Stimulated activated CD8-positive, alpha-beta memory T cell treated with anti-CD3 and anti-CD28 coated beads, Interleukin-15, amount 100 ng/mL, for 24 hours (primary cell): ENCODE measurements around the gene JPH4.
"Not testable (repeated sequence)": the region's sequence is repeated elsewhere in the genome, so short reads cannot be mapped to it uniquely, and the experiment has no call there.

Source experiments
- DNase-seq: peaks from one replicate; pipeline ENCODE4 v3.0.0-alpha.2; 2020; ENCODE audit warnings: low read depth

JPH4 gene

DNA sequence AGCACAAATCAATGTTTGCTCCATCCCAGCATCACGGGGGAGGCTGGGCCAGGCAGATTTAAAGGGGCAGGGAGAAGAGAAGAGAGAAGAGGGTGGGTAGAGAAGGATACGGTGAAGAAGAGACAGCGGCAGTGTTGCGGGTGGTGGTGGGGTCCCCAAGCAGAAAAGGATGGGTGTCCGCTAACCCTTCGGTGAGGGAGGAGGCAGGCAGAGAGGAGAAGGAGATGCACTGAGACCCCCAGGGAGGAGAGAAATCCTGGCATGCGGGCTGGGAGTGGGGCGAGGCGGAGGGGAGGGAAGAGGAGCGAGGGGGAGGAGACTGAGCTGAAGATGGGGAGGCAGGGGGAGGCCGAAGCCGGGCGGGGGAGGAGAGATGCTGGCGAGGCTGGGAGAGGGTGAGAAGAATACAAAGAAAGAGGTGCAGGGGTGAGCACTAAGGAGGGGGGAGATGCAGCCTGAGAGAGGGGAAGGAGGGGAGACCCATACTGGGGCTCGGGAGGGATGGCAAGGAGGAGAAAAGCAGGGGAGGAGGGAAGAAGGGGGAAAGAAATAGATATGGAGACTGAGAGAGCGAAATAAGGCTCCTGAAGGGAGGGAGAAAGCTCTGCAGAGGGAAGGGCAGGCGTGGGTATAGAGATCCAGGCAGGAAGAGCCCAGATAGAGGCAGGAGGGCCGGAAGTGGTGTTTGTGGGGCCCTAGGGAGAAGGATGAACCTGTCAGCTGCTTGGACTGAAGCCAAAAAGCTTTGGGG, at the start of gene JPH4:
Gene JPH4 (minus strand): TSS at position 231 of the 751 bp plus-strand sequence. CDS start 1,337 bp downstream, outside the sequence.
- DNase-seq: no peak

DNA sequence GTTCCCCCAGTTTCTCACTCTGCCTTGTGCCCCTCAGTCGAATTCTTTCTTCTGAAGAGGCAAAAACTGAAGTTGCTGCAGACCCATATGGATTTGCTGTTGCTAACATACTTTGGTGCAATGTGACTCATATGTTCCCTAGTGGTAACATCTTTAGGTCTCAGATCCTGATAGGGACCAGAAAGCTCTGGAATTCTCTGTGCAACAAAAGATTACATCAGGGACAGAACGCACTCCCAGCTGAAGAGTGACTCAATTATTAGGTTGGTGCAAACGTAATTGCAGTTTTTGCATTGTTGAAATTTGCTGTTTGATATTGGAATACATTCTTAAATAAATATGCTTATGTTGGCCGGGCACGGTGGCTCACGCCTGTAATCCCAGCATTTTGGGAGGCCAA, 49.4 kb upstream of the JPH4 start:
- DNase-seq: no peak

DNA sequence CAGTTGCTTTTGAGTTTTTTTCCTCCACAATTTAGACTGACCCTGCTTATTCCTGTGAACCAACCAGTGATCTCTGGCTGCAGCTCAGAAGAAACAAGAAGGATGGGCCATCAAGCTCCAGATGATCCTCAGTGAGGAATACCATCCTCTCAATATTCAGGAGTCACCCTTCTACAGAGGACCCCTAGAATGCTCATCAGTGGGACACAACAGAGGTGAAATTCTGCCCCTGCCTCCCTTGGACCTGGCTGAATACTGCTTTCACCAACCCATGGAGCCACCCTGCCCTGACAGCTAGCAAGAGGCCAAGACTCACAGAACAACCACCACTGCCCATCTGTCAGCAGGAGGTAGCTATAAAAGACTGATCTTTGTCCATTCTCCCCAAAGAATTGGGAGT, 48.4 kb upstream of the JPH4 start:
- DNase-seq: no peak

DNA sequence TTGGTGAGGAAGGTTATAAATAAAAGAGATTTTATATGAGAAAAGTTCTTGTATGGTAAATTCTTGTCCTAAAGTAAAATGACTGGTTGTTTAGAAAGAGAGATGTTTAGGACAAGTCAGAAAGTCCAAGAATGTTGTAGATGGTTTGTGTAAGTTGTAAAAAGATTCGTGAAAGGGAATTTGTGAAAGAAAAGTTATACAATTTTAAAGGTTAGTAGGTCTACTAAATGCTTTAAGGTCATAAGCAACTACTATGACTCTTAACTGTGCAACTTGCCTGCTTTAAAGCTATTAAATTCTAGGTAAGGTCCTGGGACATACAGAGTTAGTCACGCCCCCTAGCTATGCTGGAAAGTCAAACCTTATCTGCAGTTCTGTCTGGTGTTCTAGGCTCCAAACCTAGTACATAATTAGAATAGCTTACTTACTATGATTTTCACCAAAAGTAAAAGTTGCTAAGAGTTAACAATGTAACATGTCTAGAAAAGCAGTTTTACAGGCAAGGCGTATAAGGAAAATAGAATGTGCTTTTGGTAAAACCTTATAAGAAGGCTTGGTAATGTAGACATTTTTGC, 46.3 kb upstream of the JPH4 start:
- no peak for DNase-seq

DNA sequence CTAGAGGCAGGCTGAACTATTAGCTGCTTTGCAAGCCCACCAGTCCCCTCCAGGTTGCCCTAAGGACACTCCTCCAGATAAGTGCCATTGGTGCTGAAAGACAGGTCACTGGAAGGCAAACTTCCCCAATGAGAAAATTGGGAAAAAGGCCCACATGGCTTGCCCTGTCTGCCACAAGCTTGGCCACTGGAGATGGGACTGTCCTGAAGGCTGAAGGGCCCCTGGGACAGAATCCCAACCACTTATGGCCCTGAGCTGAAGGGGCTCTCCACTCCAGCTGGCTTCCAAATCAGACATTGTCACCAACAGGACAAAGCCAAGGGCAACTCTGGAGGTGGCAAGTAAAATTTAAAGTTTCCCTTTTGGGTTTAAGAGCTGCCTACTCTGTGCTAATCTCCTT, 45.4 kb upstream of the JPH4 start:
- DNase-seq: no peak

DNA sequence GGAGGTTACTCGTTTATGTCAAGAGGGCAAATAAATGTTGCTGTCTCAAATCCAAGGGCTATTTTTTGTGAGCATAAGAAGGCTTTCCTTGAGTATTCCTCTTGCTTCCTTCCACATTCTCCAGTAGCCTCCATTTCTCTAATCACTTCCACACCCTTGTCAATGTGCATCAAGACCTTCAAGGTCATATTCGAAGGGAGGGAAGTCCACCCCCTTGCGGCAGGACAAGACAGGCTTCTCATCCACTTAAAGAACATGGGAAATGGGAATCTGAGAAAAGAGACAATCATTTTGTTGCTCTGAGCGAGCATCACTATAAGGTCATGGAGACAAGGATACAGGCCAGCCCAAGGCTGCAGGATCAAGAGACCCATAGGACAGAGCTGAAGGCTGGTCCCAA, 44.4 kb upstream of the JPH4 start:
- DNase-seq: no peak

DNA sequence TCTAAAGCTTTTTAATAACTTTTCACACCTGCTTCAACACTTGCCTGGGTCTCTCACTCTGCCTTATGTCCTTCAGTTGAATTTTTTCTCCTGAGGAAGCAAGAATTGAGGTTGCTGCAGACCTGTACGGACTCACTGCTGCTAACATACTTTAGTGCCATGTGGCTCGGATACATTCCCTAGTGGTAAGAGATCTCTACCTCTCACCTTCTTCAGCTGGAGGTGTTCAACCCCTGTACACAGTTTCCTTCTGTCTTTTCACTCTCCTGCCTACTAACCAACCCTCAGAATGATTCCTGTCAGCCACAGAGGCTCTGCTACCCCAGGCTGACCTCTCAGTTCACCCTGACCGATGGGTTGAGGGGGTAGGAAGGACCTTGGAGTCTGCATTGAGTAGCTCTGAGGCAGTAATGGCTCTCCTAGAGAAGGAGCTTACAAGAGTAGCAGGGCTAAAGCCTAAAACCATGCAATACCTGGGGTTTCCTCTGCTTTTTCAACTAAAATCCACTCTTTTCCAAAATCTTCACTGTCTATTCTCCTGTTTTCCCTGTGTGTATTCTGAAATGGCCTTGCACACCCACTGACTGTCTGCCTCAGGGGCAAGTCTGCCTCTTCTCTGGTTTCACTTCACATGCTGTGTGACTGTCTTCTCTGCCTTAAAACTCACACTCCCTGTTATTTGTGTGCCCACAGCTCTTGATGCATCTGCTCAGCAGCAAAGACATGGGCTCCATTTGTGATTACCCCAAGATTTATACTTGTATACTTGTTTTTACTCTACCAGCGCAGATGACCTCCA, 43.5 kb upstream of the JPH4 start:
- DNase-seq: no peak

DNA sequence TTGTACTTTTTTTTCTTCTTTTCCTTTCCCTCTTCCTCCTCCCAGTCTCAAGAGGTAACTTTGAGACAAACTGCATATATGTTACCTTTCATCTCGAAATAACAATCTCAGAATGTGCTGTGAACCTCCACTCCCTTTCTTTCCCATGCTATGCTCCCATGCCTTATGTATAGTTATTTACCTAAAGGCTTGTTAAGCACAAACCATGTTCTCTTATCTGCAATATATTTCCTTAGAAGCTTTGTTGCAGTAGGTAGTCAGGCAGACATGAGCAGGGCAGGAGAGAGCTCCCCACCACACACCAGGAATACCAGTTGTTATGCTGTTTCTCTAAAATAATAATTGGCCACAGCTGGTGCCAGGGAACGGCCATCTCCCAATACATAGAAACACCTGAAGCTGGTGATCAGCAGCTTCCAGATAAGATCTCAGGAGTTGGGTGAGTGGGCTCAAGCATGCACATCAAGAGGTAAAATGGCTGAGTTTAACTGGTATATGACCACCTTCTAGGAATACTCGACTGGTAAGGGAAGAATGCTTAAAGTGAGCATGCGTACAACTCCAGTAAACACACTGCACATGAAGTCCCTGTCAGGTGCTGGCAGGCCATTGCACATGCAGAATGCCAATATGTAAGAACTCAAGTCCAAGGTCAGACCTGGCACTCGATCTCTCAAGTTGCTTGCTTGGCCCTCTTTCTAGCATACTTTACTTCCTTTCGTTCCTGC, 42.8 kb upstream of the JPH4 start:
- no peak for DNase-seq

DNA sequence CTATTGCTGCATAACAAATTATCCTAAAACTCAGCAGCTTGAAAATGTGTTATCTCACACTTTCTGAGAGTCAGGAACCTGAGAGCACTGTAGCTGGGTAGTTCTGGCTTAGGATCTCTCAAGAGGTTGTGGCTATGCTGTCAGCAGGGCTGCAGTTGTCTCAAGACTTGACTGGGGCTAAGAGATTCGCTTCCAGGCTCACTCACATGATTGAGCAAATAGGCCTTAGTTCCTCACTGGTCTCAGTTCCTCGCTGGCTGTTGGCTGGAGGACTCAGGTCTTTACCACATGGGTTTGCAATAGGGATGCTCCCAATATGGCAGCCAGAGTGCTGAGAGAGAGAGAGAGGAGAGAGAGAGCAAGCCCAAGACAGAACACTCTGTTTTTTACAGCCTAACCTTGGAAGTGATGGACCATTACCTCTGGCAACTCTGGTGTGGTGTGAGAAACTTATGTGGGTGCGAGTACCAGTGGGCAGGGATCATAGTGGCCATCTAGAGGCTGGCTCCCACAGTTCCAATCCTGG, 41.6 kb upstream of the JPH4 start:
- DNase-seq: no peak

DNA sequence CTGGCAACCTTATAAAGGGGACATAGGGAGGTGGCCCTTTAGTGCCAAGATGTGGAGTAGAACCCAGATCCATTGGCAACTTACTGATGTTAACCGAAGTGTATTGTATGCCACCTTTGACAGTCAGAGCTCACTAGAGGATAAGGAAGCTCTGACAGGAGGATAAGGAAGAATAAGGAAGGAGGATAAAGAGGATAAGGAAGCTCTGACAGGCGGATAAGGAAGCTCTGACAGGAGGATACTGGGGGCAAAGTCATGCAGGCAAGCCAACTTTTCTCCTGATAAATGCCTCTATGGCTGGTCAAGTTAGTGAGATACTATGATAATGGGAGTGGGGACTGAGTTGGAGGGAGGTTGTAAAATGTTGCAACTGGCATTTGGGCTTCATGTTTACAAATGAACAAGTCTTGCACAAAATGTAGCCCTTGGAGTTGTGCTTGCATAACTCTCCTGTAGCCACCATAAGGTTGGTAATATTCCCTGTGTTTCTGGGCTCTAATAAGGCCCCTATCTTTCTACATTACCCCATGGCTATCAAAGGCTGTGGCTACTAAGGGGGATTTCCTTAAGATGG, 39.9 kb upstream of the JPH4 start:
- no peak for DNase-seq

DNA sequence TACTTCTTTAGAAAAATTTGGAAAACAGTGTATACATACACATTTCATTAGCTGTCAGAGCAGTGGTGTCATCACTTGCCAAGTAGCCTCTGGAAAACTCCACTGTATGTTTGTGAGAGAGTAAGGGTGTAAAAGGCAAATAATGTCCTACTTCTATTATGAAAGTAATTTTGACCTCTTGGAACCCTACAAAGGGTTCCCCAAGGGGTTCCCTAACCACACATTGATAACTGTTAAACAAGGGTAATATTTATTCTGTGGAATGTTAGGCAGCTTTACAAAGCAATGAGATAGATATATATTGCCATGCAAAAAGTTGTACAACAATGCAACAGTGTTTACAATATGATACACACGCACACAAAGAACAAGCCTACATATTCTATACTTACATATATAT, 38.9 kb upstream of the JPH4 start:
- no peak for DNase-seq

DNA sequence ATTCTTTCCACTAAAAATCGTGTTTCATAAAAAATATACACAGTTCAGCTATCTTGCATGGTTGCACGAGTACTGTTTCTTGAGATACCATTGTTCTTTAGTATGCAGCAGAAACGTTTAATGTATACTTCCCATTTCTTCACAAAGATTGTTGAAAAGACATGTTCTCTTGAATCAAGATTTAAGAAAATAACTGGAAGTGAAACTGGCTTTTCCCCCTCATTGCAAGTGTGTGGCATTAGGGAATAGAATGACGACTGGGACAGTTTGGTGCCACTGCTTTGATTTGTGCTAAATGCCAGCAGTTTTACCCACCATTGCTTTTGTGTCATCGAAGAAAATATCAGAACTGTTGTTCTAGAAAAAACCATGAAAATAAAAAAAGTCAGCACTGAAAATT, 37.3 kb upstream of the JPH4 start:
- no peak for DNase-seq

DNA sequence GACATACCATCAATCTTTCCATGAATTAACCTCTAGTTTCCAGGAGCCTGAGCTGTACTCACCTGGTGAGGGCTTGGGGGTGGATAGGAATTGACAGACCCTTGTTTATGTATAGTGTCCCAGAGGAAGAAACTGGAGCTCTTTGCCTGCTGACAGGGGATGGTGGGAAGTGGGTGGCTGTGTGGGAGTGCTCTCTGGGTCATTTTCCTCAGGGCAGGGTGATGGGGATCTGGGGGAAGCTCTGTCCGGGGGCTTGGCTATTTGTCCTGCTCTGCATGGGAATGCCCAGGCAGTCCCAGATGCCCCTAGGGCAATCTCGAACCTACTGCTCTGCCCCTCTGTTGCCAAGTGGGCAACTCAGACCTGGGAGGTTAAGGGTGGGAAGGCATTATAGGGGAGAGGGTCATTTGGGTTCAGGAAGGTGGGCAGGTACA, 35.8 kb upstream of the JPH4 start:
- no peak for DNase-seq

DNA sequence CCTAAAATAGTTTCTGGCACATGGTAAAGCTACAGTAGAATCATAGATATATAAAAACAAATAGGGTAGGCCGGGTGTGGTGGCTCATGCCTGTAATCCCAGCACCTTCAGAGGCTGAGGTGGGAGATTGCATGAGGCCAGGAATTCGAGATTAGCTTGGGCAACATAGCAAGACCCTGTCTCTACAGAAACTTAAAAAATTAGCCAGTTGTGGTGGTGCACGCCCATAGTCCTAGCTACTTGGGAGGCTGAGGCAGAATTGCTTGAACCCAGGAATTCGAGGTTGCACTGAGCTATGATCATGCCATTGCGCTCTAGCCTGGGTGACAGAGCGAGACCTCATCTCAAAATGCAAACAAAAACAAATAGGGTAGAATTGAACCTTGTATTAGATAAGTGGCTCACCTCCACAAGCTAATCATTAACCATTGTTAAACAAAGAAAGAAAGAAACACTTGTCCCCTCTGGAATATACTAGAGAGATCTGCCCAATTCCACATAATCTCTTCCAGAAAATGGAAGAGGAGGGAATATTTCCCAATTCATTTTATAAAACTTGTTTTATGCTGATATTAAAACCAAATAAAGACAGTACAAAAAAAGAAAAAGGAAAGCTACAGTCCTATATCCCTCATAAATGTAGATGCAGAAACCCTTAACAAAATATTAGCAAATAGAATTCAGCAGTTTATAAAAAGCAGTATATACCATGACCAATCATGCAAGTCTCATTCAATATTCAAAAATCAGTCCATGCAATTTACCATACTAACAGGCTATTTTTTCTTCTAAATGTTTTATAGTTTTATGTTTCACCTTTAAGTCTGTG, 34.9 kb upstream of the JPH4 start:
- DNase-seq: no peak

DNA sequence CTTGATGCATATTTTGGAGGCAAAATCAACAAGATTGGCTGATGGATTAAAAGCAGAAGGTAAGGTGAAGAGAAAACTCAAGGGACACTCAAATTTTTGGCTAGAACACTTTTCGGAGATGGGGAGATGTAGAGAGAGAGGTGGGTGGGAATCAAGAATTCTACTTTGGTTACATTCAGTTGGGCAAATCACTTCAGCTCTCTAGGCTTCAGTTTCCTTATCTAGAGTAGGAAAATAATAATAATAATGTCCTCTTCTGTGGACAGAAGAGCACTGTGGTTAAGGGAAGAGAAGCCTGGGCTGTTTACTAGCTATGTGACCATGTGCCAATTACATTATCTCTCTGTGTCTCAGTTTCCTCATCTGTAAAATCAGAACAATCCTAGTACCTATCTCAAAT, 34.2 kb upstream of the JPH4 start:
- DNase-seq: no peak

DNA sequence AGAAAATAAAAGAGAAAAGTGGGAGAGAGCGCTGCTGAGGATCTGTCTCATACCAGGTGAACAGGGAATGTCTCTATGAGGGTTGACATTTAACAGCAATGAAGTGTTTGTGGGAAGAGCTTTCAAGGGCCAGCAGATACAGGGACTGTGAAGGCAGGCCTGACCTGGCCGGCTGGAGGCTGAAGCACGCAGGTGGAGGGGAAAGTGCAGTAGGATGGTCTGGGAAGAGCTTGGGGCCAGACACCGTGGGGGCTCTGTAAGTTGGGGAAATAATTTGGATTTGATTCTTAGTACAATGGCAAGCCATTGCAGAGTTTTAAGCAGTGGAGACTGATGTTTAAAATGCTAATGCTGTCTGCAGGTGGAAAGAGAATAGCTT, 33.8 kb upstream of the JPH4 start:
- no peak for DNase-seq

DNA sequence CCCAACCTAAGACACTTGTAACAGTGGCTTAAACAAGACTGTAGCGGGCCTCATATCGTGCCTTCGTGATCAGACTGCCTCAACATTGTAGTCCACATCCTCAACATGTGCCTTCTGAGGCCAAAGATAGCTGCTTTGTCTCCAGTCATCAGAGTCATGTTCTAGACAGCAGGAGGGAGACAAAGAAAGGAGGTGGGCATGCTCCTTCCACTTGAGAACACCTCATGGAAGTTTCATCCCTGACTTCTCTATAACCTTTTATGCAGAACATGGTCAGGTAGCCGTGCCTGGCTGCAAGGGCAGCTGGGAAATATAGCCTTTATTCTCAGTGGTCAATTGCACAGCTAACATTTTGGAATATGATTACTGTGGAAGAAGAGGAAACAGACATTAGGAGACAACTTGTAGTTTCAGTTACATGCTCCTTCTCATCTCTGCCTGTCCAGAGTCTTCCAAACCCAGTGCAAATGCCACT, 32.3 kb upstream of the JPH4 start:
- DNase-seq: no peak

DNA sequence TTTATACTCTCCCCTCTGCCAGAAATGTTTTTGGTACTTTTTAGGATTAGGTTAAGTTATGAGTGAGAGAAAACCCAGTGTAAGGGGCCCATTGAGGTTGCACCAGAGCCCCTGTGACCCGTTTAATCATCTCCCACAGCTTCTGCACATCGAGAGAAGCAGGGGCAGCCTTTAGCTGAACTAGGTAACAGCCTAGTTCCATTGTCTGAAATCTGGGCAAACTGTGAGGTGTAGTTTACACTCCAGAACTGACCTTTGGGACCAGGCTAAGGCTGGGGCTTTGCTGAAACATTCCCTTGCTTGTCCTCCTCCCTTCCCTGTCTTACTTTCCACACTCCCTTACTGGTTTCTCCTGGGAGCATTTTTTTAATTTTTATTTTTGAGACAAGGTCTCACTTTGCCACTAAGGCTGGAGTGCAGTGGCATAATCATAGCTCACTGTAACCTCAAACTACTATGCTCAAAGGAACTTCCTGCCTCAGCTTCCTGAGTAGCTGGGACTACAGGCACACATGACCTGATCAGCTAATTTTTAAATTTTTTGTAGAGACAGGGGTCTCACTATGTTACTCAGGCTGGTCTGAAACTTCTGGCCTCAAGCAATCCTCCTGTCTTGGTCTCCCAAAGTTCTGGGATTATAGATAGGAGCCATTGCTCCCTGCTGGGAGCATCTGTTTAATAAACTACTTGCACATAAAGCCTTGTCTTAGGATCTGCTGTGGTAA, 31.7 kb upstream of the JPH4 start:
- DNase-seq: no peak

DNA sequence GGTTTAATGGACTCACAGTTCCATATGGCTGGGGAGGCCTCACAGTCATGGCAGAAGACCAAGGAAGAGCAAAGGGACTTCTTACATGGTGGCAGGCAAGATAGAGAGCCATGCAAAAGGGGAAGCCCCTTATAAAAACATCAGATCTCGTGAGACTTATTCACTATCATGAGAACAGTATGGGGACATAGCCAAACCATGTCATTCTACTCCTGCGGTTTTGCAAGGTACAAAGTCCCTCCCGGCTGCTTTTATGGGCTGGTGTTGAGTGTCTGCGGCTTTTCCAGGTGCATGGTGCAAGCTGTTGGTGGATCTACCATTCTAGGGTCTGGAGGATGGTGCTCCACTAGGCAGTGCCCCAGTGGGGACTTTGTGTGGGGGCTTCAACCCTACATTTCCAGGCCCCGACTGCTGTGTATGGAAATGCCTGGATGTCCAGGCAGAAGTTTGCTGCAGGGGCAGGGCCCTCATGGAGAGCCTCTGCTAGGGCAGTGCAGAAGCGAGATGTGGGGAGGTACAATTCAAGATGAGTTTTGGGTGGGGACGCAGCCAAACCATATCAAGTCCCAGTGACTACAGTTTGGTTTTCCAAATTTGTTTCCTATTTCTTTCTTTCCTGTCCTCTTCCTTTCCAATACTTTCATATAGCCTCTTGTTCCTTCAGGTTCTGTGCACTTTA, 31.0 kb upstream of the JPH4 start:
- not testable (repeated sequence) for DNase-seq

DNA sequence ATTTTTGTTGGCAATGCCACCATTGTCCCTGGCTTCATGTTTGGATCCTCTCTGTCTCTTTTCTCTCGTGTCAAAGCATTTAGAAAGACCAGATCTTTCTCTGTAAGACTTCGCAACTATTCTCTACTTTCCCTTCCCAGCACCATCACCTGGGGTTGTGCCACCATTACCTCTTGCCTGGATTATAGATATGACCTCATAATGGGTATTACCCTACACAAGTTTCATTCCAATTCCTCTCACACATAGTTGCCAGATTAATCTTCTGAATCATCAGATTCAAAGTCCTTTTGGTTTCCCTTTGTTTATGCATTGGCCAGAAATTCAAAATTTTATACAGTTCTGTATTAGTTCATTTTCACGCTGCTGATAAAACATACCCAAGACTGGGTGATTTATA, 30.4 kb upstream of the JPH4 start:
- no peak for DNase-seq
